GM08714 (cell line): ENCODE data around the gene PGAM2.
A peak's percentile ranks its signal among the peaks of the same experiment; 100 is the strongest.
"Not testable (repeated sequence)": the region's sequence is repeated elsewhere in the genome, so short reads cannot be mapped to it uniquely, and the experiment has no call there.

ENCODE experiments used
- H3K4me3 ChIP-seq: fragments of 200-500 bp; sonication (Bioruptor generic); 2 replicates; pipeline ENCODE4 v1.5.1; 2014; ENCODE audit warnings: mild to moderate bottlenecking, low read length, inconsistent platforms
- ZNF274 ChIP-seq: IDR thresholded peaks from 2 replicates; pipeline ENCODE4 v1.6.1; 2012; ENCODE audit warnings: mild to moderate bottlenecking, low read depth, low read length

Gene PGAM2

DNA sequence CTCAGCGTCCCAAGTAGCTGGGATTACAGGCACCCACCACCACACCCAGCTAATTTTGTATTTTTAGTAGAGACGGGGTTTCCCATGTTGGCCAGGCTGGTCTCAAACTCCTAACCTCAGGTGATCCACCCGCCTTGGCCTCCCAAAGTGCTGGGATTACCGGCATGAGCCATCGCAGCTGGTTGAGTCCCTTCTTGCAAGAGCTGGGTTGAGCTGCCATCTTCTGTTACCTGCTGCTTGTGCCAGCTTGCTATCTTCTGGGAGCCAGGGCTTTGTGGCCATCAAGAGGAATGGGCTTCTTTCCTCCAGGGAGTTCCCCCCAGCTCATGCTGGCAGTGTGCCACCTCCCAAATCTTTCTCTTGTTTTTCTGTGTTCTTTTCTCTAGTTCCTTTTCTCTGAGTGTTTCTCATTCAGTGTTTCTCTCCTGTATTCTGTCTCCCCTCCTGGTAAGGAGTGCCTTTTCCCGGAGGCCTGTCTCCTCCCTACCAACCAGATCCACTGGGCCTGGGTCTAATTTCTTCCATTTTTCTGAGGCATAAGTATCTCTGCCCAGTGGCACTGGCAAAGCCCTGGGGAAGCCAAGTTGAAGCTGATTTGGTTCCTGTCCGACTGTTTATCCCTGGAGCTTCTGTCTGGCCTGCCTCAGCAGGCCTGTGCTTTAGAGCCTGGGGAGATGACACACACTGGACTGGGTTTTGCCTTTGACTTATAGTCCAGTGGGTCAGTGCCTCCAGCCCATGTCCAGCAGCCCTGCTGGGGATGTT is 17.2 kb downstream of the PGAM2 start:
- no peak for TF ChIP-seq ZNF274

DNA sequence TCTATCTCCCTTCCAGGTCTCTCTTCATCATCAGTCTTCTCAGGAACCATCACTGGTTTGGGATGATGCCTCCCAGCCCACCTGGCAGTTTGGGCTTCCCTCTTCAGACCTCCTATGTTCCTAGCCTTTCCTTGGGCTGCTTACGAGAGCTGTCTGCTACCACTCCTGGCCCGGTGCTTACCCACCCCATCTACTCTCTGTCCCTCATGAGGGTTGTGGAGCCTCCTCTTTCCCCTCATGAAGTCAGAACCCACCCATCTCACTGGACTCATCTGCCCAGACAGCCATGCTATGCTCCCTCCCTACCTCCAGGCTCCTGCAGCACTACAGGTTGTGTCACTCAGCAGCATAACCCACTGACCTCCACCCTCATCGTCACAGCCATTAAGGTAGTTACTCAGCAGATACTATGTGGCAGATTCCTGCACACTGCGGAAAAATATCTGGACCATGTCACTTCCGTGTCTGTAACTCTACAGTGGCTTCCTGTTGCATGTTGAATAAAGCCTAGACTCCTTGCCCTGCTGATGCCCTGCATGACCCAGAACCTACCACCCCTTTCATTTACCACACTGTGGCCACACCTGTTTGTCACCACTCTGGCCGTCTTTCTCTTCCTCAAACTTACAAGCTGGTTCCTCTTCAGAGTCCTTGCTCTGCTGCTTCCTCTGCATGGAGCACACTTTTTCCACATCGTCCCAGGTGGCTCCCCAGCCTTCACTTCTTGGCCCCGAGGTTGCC is 18.9 kb downstream of the PGAM2 start:
- no peak for TF ChIP-seq ZNF274

More for the DNA sequence above, 17.2 kb downstream of the PGAM2 start:
- H3K4me3 ChIP-seq = no peak overlapping the region

DNA sequence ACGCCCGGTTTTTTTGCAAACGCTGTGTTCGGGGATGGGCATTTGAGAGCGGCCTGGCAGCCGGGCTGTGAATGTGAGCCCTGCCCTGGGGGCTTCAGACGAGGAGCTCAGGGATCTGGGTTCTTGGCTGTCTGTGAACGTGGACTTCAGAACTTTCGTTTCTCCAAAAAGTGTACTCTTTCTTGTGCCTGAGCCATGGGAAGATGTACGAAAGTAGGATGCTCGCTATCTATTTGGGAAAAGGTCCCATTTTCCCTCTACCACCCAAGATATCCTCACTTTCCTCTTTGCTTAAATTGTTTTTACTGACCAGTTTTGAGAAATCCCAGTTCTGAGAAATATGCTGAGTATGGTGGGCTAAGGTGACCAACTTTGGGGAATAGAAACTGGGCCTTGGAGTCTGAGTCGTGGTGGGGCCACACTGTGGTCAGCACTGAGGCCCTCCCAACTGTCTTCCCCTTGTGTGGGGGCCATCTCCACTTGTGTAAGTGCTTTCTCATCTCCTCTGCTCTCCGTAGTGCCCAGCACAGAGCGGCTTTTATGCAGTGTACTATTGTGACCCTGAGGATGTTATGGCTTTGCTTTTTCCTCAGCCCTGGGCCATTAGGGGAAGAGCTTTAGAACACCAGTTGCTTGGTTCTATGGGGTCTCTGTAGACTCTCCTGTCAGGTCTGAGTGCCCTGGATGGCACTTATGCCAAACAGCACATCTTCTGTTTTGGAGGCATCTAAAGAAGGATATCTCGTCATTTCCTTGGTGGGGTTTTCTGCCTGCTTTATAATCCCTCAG is 19.9 kb downstream of the PGAM2 start:
- peak overlapping the region; percentile 84 for H3K4me3 ChIP-seq
- no peak for TF ChIP-seq ZNF274

More for the DNA sequence above, 18.9 kb downstream of the PGAM2 start:
- H3K4me3 ChIP-seq = peak overlapping the region; percentile 84; the same call in 1 of the 2 replicates

DNA sequence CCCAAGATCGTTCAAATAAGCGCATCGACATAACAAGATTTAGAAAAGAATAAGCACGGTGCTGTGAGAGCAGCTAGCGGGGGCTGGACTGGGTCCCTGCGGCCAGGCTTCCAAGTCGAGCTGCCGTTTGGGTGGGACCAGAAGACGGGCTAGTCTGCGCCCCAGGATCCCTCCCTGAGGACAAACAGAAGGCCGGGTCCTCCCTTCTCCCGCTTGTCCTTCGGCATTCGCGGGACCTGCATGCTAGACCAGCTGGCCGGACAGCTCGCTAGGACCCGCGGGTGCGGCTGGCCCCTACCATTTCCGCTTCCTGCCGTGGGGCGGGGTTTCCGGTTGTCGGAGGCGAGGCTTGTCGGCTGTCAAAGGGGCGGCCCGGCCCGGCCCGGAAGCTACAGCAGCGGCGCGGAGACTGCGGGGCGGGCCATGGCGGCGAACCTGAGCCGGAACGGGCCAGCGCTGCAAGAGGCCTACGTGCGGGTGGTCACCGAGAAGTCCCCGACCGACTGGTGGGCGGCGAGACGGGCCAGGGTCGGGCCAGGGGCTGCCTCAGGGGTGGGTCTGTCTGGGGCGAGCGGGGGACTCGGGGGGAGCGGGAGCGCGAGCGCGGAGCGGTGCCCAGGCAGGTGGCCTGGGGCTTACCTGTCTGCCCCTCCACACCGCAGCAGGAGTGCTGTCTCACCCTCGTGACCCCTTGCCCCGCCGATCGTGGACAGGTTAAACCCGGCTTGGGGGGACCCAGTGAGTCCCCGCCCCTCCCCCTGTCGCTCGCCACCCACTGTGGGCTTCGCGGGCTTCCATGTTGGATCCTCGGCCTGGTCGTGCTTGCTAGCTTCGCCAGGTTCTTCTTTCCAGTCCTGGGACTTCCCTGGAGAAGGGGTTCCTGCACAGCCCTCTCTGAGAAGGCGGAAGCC is 20.8 kb downstream of the PGAM2 start, which contains the start of gene DBNL:
Gene DBNL, plus strand, starts transcription at position 388 of the 911 bp plus-strand sequence. Its CDS starts 36 bp downstream, at position 424.
- no peak for TF ChIP-seq ZNF274

DNA sequence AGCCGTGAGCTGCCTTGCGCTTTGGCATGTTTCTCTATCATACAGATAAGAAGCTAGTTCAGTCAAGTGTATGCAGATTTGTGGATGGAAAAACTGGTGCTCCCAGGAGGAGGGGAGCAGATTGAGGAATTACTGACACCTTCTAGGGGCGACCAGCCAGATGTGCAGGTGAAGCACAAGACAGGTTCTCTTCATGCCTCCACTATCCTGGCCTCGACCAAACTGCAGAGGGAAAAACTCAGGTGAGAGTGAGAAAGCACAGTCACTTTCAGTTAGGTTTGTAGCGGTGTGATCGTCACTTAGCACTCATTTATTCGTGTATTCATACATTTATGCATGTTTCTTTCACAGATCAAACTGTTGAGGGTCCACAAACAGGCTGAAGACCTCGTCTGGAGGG is 21.5 kb downstream of the PGAM2 start:
- H3K4me3 ChIP-seq = peak overlapping the region; percentile 84
- no peak for TF ChIP-seq ZNF274

More for the DNA sequence above, 20.8 kb downstream of the PGAM2 start, which contains the start of gene DBNL:
- H3K4me3 ChIP-seq = peak within 1 kb of the TSS; percentile 84

DNA sequence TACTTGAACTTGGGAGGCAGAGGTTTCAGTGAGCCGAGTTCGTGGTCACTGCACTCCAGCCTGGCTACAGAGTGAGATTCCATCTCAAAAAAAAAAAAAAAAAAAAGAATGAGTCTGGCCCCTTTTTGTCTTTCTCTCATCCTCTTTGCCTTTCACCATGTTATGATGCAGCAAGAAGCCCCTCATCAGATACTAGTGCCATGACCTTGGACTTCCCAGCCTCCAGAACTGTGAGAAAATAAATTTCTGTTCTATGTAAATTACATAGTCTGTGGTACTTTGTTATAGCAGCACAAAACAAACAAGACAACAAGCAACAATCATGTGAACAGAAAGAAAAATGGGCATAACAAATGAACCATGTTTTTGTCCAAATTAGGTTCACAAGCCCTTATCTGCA is 23.1 kb downstream of the PGAM2 start:
- no peak for TF ChIP-seq ZNF274
- H3K4me3 ChIP-seq = no peak overlapping the region

DNA sequence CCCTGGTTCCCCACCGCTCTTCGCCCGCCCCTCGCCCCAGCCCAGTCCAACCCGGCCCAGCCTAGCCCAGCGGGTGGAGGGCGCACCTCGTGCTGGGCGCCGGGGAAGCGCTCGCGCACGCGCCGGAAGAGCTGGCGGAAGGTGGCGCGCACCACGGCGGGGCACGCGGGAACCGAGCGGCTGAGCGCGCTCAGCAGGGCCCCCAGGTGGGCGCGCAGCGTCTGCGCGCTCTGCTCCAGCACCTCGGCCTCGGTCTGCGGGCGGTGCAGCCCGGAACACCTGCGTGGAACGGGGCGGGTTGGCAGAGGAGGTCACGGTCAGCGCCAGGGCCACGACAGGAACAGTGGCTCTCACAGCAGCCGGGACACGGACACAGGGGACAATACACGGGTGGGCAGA is 24.9 kb downstream of the PGAM2 start:
- H3K4me3 ChIP-seq = peak overlapping the region; percentile 28; the same call in 1 of the 2 replicates

DNA sequence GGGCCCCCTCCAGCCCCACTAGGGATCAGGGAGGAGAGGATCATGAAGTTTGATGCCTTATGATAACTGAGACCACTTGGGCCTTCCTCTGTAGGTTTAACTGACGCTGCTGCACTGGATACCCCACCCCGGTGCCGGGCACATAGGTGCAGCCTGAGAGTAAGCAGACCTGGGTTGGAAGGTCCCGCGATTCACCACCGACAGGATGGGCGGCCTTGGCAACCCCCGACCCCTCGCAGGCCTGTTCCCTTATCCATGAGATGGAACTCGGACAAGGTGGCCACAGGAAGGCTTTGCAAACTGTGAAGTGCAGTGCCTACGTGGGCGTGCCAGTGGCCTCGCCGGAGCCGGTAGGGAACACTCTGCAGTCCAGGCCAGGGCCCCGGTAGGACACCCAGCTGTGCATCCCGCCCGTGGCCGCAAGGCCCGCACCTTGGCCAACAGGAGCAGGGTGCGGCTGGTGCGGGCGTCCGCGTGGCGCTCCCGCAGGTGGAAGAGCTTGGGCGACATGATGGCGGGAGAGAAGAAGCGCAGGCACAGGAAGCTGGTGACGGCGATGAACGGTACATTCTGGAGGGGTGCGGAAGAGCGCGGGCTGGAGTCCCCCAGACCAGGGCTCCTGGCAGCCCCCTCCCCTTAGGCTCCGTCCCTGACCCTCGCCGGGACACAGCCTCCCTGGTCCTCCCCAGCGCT is 25.4 kb downstream of the PGAM2 start:
- not testable (repeated sequence) for H3K4me3 ChIP-seq

DNA sequence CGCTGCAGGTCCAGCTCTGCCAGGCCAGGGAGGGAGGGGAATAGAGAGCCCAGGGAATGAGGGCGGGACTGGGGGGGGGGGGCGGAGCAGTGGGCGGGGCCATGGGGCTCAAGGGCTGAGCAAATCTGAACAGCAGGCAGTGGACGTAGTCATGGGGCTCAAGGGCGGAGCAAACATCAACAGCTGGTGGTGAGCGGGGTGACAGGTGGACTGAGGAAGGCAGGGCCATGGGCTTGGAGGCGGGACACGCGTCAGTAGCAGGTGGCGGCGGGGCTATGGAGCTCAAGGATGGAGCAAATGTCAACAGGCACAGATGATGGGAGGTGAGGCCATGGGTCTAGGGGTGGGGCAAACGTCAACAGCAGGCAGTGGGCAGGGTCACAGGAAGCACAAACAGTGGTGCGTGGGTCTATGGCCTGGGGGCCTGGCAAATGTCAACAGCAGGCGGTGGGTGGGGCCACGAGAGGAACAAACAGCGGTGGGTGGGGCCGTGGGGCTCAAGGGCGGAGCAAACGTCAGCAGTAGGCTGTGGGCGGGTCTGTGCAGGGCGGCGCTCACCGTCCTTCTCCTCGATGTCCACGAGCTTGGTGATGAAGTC is 26.3 kb downstream of the PGAM2 start:
- H3K4me3 ChIP-seq = not testable (repeated sequence)

DNA sequence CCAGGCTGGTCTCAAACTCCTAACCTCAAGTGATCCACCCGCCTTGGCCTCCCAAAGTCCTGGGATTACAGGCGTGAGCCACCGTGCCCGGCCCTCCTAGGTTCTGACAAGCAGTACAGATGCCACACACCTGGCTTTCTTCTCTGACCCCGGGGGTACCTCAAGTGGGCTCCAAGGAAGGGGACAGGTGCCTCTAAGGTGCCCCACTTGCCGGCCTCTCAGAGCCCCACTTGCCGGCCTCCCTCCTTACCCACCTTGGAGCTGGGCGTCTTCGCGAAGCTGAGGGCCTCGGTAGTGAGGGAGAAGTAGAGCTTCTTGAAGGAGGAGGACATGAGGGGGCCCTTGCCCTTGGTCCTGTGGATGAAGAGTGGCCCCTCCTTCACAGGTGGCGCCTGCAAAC is 26.8 kb downstream of the PGAM2 start:
- not testable (repeated sequence) for H3K4me3 ChIP-seq

DNA sequence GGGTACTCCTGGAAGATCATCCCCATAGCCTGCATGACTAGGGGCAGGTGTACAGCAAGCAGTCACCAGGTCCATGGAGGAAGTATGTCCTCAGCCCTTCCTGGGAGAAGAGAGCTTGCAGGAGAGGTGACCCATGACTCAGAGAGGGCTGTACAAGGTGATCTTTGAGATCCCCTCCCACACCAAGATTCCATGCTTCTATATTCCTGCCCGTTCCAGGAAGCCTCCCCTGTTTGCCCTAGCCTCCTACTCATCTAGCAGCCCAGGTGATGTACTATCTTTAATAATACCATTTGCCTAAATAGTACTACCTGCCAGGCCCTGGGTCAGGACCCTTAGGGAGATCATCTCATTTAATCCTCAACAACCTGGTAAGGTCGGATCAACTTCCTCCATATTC is 27.4 kb downstream of the PGAM2 start:
- H3K4me3 ChIP-seq = not testable (repeated sequence)

DNA sequence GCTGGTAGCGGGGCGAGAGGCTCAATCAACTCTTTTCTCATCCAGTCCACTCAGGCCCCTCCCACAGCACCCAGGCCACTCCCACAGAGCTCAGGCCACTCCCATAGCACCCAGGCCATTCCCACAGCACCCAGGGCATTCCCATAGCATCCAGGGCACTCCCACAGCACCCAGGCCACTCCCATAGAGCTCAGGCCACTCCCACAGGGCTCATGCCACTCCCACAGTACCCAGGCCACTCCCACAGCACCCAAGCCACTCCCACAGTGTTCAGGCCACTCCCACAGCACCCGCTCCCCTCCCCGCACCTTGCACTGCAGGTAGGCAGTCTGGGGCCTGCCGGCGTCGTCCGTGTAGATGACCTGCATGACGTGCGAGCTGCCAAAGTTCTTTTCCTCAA is 29.0 kb downstream of the PGAM2 start:
- not testable (repeated sequence) for H3K4me3 ChIP-seq

DNA sequence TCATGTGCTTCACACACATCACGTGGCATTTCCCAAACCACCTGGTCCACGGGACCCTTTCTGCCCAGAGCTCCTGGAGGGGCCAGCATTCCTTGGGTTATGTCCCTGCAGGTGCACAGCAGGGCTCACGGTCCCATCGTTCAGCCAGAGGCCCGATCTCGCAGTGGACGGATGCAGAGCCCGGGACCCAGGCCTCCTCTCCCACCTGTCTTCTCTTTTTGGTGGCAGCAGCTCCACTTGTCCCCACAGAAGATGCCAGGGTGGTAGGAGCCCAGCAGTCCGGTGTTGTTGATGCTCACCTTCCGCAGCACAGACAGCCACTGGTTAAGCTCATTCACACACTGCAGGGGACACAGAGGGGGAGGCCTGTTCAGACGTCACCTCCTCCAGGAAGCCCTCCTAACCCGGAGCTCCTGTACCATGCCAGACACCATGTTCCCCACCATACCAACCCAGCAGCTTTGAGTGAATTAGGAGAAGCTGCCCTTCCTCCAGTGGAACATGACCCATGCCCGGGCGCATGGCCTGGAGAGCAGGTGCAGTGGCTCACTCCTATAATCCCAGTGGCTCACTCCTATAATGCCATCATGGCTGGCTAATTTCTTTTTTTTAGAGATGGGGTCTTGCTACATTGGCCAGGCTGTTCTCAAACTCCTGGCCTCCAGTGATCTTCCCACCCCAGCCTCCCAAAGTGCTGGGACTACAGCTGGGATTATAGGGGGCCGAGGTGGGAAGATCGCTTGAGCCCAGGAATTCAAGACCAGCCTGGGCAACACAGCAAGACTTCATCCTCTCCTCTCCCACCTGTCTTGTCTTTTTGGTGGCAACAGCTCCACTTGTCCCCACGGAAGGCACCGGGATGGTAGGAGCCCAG is 31.2 kb downstream of the PGAM2 start:
- not testable (repeated sequence) for H3K4me3 ChIP-seq

DNA sequence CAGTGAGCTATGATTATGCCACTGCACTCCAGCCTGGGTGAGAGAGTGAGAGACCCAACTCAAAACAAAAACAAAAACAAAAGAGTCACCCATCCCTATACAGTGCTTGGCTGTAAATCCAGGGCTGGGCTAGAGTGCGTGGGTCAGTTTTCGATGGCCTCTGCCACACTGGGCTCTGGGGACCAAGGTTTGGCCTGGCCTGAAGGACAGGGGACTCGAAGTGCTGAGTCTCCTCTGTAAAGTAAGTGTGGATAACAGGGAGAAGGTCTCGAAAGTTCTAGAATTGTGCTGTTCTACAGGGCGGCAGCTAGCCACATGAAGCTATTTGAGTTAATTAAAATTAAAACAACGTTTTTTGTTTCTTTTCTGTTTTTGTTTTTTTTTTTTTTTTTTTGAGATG is 33.3 kb downstream of the PGAM2 start:
- H3K4me3 ChIP-seq = not testable (repeated sequence)

DNA sequence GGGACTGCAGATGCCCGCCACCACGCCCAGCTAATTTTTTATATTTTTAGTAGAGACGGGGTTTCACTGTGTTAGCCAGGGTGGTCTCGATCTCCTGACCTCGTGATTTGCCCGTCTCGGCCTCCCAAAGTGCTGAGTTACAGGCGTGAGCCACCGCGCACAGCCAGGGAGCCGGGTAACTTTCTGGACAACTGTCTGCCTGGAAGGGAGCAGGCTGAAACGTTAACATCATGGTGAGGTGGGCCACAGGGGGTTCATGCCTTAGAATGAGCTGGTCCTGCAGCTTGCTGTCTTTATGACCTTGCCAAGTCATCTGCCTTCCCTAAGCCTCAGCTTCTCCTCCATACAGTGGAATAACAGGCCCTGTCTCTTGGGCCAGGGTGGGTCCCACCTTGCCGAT is 34.0 kb downstream of the PGAM2 start:
- not testable (repeated sequence) for H3K4me3 ChIP-seq

DNA sequence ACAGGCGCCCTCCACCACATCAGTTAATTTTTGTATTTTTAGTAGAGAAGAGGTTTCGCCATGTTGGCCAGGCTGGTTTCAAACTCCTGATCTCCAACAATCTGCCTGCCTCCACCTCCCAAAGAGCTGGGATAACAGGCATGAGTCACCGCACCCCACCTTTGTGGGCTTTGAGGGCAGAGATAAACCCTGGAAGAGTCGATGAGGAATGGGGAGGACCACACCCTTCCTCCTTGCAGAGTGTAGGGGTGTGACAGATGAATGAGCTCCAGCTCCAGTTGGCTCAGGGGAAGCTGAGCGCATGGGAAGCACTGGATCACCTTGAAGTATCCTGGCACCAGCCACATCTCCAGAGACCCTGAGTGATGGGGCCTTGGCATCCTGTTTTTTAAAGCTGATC is 35.3 kb downstream of the PGAM2 start:
- H3K4me3 ChIP-seq = not testable (repeated sequence)

DNA sequence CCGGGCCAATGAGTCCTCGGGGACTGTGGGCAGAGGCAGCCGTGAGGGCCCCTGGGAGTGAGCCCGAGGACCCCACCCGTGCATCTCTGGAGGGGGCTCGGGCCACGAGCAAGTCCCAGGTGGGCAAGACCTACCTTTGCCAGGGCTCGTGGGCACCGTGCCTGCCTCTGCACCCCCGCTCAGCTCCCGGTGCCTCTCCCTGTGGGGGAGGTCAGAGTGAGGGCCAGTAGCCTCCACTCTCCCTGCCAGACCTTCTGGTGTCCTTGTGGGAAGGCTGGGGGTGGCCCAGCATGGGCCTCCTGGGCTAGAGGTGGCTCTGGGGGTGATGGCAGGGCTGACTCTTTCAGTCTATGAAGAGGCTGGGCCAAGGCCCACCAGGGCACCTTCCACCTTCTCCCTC is 35.9 kb downstream of the PGAM2 start:
- not testable (repeated sequence) for H3K4me3 ChIP-seq
